DMS153 treated with DMSO at 0.1 percent for 48 hours (cell line): ENCODE results near the gene ANKRD12.
"Not testable (repeated sequence)": the region's sequence is repeated elsewhere in the genome, so short reads cannot be mapped to it uniquely, and the experiment has no call there.

Experiments used
- DNase-seq: peaks from one replicate; lab custom pipeline; 2025; ENCODE audit not compliant: unreplicated experiment; lab: John Stamatoyannopoulos, UW

The ANKRD12 gene

DNA sequence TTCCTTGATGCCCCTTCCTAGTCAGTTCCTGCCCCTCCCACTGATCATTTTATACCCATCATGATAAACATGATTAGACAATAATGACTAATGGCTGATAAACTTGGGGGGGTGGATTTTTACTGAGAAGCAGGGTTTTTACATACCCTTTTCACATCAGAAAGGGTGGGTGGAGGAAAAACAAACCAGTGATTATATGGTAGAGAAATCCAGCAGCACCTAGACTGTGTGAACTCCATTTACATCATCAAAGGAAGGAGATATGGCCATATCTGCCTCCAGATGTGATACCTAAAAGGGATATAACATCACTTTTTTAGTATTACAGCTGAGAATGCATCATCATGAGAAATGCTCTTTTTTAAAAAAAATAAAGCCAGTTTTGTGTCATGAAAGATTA lies 89.9 kb downstream of the ANKRD12 start:
- no peak for DNase-seq

DNA sequence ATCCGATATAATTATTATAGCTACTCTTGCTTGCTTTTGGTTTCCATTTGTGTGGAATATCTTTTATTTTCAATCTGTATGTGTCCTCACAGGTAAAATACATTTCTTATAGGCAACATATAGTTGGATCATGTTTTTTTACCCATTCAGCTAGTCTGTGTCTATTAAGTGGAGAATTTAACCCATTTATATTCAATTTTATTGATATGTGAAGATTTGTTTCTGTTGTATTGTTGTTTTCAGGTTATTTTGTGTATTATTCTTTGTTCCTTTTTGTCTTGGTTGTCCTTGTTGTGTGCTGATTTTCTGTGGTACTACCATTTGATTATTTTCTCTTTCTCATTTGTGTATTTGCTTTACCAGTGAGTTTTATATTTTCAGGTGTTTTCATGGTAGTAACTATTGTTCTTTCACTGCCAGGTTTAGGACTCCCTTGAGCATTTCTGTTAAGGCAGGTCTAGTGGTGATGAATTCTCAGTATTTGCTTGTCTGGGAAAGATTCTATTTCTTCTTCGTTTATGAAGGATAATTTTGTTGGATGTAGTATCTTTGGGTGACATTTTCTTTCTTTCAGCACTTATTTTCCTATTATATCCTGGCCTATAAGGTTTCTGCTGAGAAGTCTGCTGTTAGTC lies 95.4 kb downstream of the ANKRD12 start:
- no peak for DNase-seq

DNA sequence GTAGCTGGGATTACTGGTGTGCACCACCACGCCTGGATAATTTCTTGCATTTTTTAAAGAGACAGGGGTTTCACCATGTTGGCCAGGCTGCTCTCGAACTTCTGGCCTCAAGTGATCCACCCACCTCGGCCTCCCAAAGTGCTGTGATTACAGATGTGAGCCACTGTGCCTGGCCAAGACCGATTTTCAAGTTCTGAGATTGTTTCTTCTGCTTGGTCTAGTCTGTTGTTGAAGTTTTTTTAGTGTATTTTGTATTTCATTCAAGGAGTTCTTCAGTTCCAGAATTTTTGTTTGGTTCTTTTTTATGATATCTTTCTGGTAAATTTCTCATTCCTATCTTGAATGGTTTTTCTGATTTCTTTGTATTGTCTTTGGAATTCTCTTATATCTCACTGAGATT lies 96.4 kb downstream of the ANKRD12 start:
- no peak for DNase-seq

DNA sequence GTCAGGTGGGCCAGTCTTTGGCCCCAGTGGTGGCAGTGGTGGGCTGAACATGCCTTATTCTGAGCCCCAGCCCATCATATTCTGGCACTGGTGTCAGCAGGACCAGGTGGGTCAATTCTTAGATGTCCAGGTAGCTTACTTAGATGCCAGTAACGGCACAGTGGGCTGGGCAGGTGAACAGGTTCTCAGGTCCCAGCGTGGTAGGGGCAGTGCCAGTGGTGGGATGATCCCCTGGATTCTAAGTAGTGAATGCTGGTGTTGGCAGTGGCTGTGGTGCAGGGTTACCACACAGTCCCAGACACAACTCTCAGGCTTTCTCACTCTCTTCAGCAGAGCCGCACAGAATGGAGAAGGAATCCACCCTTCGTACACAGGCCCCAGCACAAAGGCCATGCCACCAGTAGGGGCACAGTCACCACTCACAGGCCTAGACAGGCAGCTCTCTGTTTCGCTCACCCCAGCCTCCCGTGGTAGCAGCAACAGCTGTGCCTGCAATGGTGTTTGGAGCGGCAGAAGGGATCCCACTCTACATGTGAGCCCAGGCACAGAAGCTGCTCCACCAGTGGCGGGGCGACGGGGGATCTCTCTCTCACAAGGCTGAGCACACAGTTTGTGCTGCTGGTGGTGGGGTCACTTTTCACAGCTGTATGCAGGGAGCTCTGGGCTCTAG lies 97.3 kb downstream of the ANKRD12 start:
- no peak for DNase-seq

DNA sequence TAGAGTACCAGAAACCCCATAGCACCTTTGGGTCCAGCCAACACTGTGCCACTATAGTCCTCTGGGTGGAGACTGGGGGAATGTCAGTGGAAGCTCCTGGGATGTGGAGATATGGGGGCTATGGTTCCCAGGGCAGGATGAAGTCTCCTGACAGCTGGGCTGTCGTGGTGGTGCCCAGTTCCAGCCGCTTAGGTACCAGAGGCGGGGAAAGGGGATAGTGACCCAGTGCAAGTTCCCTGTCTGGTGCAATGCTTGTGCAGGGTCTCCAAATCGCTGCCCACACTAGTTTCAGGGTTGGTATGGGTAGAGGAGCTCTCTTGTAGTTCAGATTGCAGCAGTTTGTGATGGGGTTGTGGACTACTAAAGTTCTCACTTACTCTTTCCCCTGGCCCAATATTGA lies 97.9 kb downstream of the ANKRD12 start:
- no peak for DNase-seq

DNA sequence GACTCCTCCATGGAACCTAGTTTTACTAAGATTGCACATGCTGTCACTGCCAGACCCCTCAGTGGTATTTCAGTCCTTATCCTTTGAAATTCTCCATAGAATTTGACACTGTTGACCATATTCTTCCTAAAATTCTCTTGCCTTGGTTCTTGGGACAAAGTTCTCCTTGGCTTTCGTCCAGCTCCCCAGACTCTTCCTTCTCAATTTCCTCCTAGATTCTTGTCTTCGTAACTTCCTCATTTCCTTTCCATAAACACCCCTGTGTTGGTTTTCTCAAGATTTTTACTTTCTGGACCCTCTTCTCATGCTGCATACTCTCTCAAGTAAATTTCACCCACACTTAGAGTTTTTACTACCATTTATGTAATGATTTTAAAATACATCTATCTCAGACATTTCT lies 101.4 kb downstream of the ANKRD12 start:
- DNase-seq: no peak

DNA sequence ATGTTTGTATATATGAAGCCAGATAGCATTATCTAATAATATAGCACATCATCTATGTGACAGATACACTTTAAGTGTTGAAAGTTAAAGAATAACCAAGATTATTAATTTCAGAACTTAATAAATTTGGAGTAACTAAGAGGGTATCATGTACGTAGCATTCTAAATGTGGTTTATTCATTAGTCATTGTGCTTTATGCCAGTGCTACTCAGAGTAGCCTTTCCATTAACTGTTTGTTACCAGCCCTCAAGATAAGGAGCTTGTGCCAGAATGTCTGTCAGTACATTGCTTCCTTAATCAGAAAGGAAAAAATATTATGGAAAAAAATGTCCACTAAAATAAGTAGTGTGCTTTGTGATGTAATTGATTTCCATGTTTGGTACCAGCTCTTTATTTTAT lies 103.1 kb downstream of the ANKRD12 start:
- no peak for DNase-seq

DNA sequence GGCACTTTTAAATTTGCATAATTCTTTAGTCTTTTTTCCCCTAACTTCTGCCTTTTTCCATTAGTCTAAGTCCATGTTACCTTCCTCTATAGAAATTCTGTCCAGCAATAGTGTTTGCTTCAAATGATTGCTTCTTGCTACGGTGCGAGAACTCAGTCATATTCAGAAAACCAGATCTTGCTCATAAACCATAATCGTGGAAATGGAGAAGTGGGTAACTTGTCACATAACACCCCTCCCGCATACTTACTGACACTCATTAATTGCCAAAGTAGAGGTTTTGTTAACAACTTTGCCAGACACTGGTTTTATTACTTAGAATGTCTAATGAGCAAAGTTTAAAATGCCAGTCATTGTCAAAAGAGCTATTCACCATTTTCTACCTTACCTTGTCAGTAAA lies 103.7 kb downstream of the ANKRD12 start:
- no peak for DNase-seq

DNA sequence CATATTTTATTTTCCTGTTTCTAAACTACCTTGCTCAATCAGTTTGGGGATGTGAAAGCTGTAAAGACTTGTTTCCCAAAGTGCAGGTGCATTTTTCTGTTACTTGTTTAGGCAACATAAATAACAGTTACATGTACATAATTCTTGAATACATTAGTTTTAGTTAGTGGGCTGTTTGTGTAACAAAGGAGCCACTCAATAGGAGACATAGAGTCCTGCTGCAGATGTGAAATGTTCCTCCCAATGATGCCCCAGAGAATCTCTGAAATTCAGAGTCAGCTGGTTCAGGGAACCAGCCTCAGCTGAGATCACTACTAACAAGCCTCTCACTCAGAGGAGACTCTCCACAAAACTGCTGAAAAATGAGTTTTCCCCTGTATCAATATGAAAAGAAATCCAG lies 106.4 kb downstream of the ANKRD12 start:
- no peak for DNase-seq

DNA sequence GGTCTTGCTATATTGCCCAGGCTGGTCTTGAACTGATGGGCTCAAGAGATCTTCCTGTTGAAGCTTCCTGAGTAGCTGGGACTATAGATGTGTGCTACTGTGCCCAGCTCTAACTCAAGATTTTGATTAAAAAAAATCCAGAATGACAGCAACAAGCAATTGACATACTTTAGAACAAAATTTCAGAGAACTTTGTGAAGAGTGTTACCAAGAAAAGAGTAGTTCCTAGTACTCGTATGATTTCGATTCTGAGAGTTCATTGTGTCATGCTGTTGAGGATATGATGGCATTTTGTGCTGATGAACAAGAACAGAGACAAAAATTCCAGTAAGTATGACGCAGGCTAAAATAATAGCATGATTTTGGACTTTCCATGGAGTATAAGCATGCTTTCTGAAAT lies 107.8 kb downstream of the ANKRD12 start:
- DNase-seq: no peak

DNA sequence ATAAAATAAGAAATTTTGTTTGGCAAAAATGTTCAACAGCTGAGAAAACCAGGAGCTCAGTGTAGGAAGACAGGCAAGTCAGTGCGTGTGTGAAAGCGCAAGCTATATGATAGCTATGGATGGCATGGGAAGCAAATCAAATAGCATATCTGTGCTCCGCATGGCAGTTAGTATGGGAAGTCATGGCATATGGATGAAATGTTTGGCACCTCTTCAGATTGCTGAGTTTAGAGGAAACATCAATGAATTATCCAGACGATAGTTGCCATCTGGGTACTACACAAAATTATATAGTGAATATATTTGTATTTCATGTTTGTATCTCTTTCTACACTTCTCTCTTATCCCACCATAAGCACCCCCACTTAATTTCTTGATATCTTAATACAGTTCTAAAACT lies 112.1 kb downstream of the ANKRD12 start:
- DNase-seq: no peak

DNA sequence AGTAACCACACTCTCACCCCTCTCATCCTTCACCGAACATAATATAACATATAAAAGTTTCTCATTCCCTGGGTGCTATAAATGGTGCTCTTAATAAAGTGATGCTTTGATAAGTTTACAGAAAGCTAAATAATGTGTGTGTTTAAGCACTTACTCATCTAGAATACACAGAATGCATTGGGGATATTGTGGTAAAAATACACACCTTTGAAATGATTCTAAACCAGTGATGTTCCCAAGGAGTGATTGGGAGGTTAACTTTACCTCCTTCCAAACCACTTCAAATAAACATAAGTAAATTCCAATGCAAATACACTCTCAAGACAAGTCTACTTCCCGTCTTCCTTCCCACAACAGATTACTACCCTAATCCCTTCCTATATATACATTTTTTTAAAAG lies 112.7 kb downstream of the ANKRD12 start:
- DNase-seq: no peak

DNA sequence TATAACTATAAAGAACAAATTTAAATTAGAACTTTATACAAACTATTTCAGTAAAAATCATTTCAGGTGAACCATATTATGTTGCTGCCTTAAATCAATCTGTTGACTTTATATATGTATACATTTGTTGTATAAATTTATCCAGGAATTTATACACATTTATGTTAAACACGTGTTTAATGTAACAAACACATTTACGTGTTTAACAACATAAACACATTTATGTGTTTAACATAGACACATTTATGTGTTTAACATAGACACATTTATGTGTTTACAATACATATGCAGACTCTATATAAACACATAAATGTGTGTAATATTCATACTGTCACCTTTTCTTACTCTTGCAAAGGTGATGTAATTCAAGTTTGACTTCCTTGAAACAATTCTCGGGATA lies 122.6 kb downstream of the ANKRD12 start:
- no peak for DNase-seq

DNA sequence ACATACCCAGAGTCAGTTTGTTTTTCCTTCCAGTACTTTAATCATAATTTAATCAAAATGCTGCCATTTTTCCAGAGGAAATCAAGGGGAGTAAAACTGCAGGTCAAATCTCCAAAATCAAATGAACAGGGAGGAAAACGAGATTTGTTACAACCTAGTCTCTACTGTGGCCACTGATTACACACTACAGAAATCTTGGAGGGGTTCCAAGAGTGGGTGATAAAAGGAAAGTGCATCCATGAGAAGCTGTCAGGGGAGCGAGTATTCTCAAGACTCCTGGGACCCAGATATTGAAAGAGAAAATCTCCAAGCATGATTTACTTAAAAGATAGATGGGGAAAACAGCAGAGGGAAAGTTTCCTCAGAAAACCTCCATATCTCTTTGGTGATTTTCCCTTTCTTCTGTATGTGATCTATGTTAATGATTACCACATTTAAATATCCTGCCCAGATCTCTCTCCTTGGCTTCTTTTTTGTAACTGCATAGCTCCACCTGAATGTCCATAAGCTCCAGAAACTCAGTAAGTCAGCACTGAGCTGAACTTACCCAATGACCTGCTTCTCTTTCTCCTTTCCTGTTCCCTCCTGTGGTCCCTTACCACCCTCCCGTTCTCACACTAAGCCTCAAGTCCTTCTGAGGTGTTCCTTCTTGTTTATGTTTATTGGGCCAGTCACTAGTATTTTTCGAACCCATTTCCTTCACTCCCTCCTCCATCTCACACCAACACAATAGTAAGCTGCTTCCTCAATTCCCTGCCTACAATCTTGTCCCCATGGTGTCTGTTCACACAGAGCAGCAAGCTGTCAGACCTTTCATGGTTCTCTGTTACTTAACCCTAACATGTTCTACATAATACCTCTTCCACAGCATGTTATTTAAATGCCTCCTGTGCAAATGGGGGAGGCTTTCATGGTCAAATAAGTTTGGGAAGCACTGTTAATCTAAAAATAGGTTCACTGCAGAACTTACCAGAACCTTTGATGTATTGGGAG lies 124.1 kb downstream of the ANKRD12 start:
- no peak for DNase-seq

DNA sequence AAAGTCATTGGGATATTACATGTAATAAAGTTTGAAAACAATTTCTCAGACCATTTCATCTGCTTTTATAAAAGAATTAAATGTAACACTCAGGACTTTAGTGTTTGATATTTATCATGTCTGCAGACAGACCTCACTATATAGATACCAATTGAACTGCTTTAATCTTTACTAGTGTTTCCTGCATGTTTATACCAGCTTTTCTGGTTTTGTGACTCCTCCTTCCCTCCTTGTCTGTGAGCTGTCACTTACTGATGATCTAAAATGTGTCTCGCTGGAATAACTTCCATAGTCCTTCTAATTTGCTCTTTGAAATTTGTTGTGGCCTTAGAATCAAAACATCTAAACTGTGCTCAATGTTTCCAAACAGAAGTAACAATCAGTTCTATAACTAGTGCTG lies 126.7 kb downstream of the ANKRD12 start:
- DNase-seq: no peak

DNA sequence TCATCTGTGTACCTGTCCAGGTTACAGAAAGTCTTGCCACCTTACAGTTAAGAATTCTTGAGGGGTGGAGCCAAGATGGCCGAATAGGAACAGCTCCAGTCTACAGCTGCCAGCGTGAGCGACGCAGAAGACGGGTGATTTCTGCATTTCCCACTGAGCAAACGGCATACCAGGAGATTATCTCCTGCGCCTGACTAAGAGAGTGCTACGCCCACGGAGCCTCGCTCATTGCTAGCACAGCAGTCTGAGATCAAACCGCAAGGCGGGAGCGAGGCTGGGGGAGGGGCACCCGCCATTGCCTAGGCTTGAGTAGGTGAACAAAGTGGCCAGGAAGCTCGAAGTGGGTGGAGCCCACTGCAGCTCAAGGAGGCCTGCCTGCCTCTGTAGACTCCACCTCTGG lies 128.2 kb downstream of the ANKRD12 start:
- DNase-seq: not testable (repeated sequence)

DNA sequence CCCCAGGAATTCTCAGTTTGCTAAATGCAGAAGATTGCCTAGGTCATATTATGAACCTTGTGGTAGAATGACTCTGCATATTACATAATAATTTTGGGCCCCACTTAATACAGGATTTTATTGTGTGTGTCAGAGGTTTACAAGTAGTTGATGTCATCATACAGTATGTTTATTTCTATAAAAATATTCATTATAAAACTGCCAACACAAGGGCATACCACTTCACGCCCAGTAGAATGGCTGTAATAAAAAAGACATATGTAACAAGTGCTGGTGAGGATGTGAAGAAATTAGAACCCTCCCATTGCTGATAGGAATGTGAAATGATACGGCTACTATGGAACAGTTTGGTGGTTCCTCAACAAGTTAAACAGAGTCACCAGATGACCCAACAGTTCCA lies 136.6 kb downstream of the ANKRD12 start:
- DNase-seq: no peak

DNA sequence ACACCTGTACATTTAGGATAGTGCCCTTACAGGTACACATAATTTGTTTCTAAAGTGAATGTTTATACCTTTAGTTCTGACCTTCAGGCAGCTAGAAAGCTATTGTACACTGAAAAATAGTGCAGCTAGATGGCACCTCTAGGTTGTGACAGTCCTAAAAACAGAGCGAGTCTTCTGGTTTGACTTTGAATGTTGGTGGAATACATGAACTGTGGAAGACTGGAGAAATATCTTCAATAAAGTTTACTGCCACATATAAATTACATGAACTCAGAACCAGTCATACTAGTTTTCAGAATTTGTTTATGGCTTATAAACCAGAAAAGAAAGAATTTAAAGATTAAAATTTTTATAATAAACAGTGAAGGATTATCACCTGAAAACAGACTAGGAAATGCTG lies 139.3 kb downstream of the ANKRD12 start:
- no peak for DNase-seq

DNA sequence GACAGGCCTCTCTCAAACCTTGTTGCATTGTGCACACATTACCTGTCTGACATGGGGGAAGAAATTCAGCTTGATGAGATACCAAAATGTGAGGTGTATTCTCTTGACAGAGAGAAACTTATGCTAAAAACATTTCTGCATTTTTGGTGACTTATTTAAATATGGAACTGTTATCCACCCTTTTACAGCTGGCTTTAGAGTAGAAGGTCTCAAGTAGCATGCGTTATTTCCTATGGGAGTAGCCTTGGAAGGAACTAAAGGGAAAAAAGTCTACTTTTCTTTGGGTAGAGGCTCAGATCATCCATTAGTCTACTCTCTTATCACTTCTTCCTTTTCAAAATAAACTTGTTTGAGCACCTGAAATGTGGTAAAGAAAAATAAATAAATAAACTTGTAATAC lies 141.4 kb downstream of the ANKRD12 start:
- no peak for DNase-seq

DNA sequence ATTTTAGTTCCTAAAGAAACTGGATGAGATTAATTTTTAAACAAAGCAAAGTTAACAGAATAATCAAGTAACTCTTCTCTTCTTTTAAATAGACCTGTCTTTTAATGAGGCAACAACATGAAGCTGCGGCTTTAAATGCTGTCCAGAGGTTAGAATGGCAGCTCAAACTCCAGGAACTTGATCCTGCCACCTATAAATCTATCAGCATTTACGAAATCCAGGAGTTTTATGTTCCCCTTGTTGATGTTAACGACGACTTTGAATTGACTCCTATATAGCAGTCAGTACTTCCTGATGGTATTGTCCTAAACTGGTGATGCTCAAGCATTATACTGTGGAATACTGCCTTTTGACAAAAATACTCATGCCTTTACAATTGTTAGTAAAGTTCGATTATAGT lies 144.3 kb downstream of the ANKRD12 start:
- no peak for DNase-seq

DNA sequence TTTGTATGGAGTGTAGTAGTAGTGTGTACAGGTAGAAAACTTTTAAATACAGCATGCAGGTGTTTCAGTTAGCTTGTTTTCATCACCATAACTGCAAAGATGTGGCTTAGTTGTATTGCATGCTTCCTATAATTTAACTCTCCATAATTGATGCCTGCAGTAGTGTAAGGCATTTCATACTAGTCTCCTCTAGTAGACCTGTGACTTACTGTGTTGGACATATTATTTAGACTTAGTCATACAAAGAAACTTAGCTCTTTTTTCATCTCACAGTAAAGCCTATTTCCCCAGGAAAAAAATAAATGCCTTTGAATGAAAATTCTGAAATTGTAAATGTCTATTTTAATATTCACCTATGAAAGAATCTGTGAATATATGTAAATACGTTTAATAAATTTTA lies 145.2 kb downstream of the ANKRD12 start:
- DNase-seq: no peak

DNA sequence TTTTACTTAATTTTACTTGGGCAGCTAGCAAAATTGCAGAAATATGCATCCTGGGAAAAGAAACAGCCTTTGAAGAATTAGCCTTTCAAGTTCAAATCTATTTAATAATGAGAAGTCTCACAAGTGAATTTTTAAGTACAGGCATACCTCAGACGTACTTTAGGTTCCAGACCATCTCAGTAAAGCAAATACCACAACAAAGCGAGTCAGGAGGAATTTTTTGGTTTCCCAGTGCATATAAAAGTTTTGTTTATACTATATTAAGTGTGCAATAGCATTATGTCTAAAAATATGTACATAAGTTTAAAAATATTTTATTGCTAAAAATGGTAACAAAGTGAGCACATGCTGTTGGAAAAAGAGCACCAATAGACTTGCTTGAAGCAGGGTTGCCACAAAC lies 147.2 kb downstream of the ANKRD12 start:
- no peak for DNase-seq
